GM12878 (cell line): ENCODE measurements around the gene SVIL.

Experiments used
- BCL3 ChIP-seq: IDR thresholded peaks from 2 replicates; pipeline ENCODE4 v1.6.1; 2011; ENCODE audit warnings: borderline replicate concordance, low read depth, mild to moderate bottlenecking, moderate library complexity, low read length; ENCODE audit not compliant: insufficient read depth, poor library complexity, severe bottlenecking
- CREM ChIP-seq: IDR thresholded peaks from 2 replicates; pipeline ENCODE4 v1.6.1; 2014; ENCODE audit warnings: antibody characterized with exemption, low read depth
- EED ChIP-seq: sonication (generic); IDR thresholded peaks from 2 replicates; pipeline ENCODE4 v1.6.1; 2016; ENCODE audit warnings: antibody characterized with exemption, low read depth
- EGR1 ChIP-seq, 2 experiments: IDR thresholded peaks; 1 replicate in 1 of 2; 2 replicates in 1 of 2; pipeline ENCODE4 v1.6.1; 2011 to 2012; ENCODE audit warnings: low read depth in 2 of 2, low read length in 2 of 2, borderline replicate concordance in 1 of 2, mild to moderate bottlenecking in 1 of 2, moderate library complexity in 1 of 2
- EZH2 ChIP-seq: IDR thresholded peaks from 2 replicates; pipeline ENCODE4 v1.6.1; 2012; ENCODE audit warnings: low read depth, mild to moderate bottlenecking, control low read depth, inconsistent platforms, low read length, borderline replicate concordance; ENCODE audit not compliant: control insufficient read depth
- FOXM1 ChIP-seq: IDR thresholded peaks from 2 replicates; pipeline ENCODE4 v1.6.1; 2012; ENCODE audit warnings: low read depth, mild to moderate bottlenecking, inconsistent platforms, low read length, moderate library complexity
- NR2C2 ChIP-seq: IDR thresholded peaks from 2 replicates; pipeline ENCODE4 v1.6.1; 2011; ENCODE audit warnings: borderline replicate concordance, low read depth; ENCODE audit not compliant: control insufficient read depth, insufficient read length
- RAD21 ChIP-seq: IDR thresholded peaks from 2 replicates; pipeline ENCODE4 v1.6.1; 2011; ENCODE audit warnings: mild to moderate bottlenecking, low read depth, low read length, moderate library complexity; ENCODE audit not compliant: insufficient read depth
- ZBTB40 ChIP-seq: fragments of 450-650 bp; IDR thresholded peaks from 2 replicates; pipeline ENCODE4 v1.6.1; 2016; ENCODE audit warnings: mild to moderate bottlenecking, moderate library complexity, borderline replicate concordance
- ZNF274 ChIP-seq: IDR thresholded peaks from one replicate; pipeline ENCODE4 v1.8.0; 2011; ENCODE audit not compliant: insufficient read length, insufficient read depth
- TF ChIP-seq, protein P1 (sequence below): fragments of 450-650 bp; IDR thresholded peaks from 2 replicates; pipeline ENCODE4 v1.6.1; 2017; ENCODE audit warnings: mild to moderate bottlenecking, moderate library complexity

DNA sequence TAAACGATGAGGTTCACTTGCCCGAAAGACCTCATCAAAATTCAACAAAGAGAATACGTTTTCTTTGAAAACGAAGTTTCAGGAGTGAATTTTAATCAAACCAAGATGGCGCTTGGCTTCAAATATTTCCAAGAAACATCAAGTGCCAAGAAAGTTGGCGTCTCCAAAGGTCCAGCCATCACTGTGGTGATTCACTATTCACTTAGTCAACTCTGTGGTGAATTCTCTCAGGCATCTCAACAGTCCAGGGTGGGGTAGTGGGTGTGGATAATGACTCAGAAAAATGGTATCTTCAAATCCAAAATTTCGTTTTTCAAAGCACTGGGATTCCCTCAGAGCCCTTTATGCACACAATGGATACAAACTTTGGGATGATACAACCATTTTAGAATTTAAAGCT lies 133.1 kb downstream of the SVIL start:
- TF ChIP-seq ZNF274 = no peak
- no peak for TF ChIP-seq CREM
- TF ChIP-seq BCL3 = no peak
- no peak for TF ChIP-seq EED
- no peak for TF ChIP-seq ZBTB40
- no peak for TF ChIP-seq FOXM1
- no peak for TF ChIP-seq NR2C2
- no peak for TF ChIP-seq EZH2
- TF ChIP-seq EGR1 (IDR thresholded peaks at IDR 0.05; ENCODE audit: borderline replicate concordance in 1 of 2, low read depth in 2 of 2, low read length in 2 of 2) = no peak
- TF ChIP-seq, protein P1, sequence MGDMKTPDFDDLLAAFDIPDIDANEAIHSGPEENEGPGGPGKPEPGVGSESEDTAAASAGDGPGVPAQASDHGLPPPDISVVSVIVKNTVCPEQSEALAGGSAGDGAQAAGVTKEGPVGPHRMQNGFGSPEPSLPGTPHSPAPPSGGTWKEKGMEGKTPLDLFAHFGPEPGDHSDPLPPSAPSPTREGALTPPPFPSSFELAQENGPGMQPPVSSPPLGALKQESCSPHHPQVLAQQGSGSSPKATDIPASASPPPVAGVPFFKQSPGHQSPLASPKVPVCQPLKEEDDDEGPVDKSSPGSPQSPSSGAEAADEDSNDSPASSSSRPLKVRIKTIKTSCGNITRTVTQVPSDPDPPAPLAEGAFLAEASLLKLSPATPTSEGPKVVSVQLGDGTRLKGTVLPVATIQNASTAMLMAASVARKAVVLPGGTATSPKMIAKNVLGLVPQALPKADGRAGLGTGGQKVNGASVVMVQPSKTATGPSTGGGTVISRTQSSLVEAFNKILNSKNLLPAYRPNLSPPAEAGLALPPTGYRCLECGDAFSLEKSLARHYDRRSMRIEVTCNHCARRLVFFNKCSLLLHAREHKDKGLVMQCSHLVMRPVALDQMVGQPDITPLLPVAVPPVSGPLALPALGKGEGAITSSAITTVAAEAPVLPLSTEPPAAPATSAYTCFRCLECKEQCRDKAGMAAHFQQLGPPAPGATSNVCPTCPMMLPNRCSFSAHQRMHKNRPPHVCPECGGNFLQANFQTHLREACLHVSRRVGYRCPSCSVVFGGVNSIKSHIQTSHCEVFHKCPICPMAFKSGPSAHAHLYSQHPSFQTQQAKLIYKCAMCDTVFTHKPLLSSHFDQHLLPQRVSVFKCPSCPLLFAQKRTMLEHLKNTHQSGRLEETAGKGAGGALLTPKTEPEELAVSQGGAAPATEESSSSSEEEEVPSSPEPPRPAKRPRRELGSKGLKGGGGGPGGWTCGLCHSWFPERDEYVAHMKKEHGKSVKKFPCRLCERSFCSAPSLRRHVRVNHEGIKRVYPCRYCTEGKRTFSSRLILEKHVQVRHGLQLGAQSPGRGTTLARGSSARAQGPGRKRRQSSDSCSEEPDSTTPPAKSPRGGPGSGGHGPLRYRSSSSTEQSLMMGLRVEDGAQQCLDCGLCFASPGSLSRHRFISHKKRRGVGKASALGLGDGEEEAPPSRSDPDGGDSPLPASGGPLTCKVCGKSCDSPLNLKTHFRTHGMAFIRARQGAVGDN = no peak
- TF ChIP-seq RAD21 = no peak
